HepG2 (cell line): ENCODE data around the gene RNF125. TPM values are rescaled to one million over a fixed set of nuclear protein-coding genes. Genes with fewer than 3 reads are reported as not detected.

Source experiments
- CEBPG ChIP-seq: IDR thresholded peaks from 2 replicates; pipeline ENCODE4 v1.6.1; 2016
- HMGA1 ChIP-seq: sonication (generic); formaldehyde crosslinking; conservative IDR thresholded peaks from 2 replicates; pipeline ENCODE4 v1.4.0; 2020; ENCODE audit warnings: missing genetic modification reagents
- MIER2 ChIP-seq: IDR thresholded peaks from 2 replicates; pipeline ENCODE4 v1.6.1; 2016; ENCODE audit warnings: missing biosample characterization, missing genetic modification reagents
- MIER3 ChIP-seq: IDR thresholded peaks from 2 replicates; pipeline ENCODE4 v1.6.1; 2016; ENCODE audit warnings: missing compliant biosample characterization, borderline replicate concordance
- PHF5A ChIP-seq: IDR thresholded peaks from one replicate; pipeline ENCODE4 v1.6.1; 2018; ENCODE audit warnings: low read depth, missing genetic modification reagents; ENCODE audit not compliant: unreplicated experiment
- RELA ChIP-seq: sonication (generic); formaldehyde crosslinking; IDR thresholded peaks from 2 replicates; pipeline ENCODE4 v1.4.0; 2020; ENCODE audit warnings: missing genetic modification reagents
- RFXAP ChIP-seq: sonication (generic); formaldehyde crosslinking; IDR thresholded peaks from 2 replicates; pipeline ENCODE4 v1.4.0; 2020; ENCODE audit warnings: missing genetic modification reagents, borderline replicate concordance
- RXRB ChIP-seq: IDR thresholded peaks from 2 replicates; pipeline ENCODE4 v1.6.1; 2016; ENCODE audit warnings: borderline replicate concordance, missing genetic modification reagents, missing compliant biosample characterization
- SETDB1 ChIP-seq: sonication (generic); formaldehyde crosslinking; IDR thresholded peaks from 2 replicates; pipeline ENCODE4 v1.5.1; 2020; ENCODE audit warnings: missing genetic modification reagents, mild to moderate bottlenecking, borderline replicate concordance
- SOX6 ChIP-seq, 2 experiments: fragments of 450-650 bp in 1 of 2; sonication (generic) in 1 of 2; formaldehyde crosslinking in 1 of 2; IDR thresholded peaks; 2 replicates each; pipeline versions ENCODE4 v1.4.0 to v1.6.1; 2017 to 2020; ENCODE audit warnings: antibody characterized with exemption in 1 of 2, mild to moderate bottlenecking in 1 of 2, missing genetic modification reagents in 1 of 2
- ZFP37 ChIP-seq: sonication (generic); formaldehyde crosslinking; IDR thresholded peaks from 2 replicates; pipeline ENCODE4 v1.4.0; 2020; ENCODE audit warnings: missing genetic modification reagents, borderline replicate concordance
- ZNF160 ChIP-seq: sonication (generic); formaldehyde crosslinking; IDR thresholded peaks from 2 replicates; pipeline ENCODE4 v1.8.0; 2022; ENCODE audit warnings: mild to moderate bottlenecking, inconsistent platforms, missing genetic modification reagents
- ZNF224 ChIP-seq: sonication (generic); formaldehyde crosslinking; IDR thresholded peaks from 2 replicates; pipeline ENCODE4 v1.5.0; 2020; ENCODE audit warnings: mild to moderate bottlenecking, missing genetic modification reagents
- ZNF333 ChIP-seq: sonication (generic); formaldehyde crosslinking; IDR thresholded peaks from 2 replicates; pipeline ENCODE4 v1.4.0; 2020; ENCODE audit warnings: mild to moderate bottlenecking, missing genetic modification reagents, borderline replicate concordance
- ZNF546 ChIP-seq: sonication (generic); formaldehyde crosslinking; conservative IDR thresholded peaks from 2 replicates; pipeline ENCODE4 v1.8.1; 2023; ENCODE audit warnings: mild to moderate bottlenecking, missing genetic modification reagents
- ZNF570 ChIP-seq: sonication (generic); formaldehyde crosslinking; IDR thresholded peaks from 2 replicates; pipeline ENCODE4 v1.4.0; 2020; ENCODE audit warnings: mild to moderate bottlenecking, missing genetic modification reagents, borderline replicate concordance
- ZSCAN29 ChIP-seq: sonication (generic); formaldehyde crosslinking; conservative IDR thresholded peaks from 2 replicates; pipeline ENCODE4 v1.4.0; 2020; ENCODE audit warnings: mild to moderate bottlenecking, missing genetic modification reagents
- polyA plus RNA-seq, 8 experiments: library from polyadenylated mRNA; depleted of rRNA in 3 of 8; stranded (reverse) in 7 of 8; unstranded in 1 of 8; fragments of >200 nt; fragmentation: Illumina TruSeq in 4 of 8; extraction: Trizol in 4 of 8; gene quantifications; 2 replicates each; pipeline versions ENCODE4 v1.2.1 to v1.2.3, GENCODE V29; 2011 to 2016; ENCODE audit warnings: low read depth in 4 of 8, missing spikeins in 1 of 8, mixed read lengths in 1 of 8; ENCODE audit not compliant: insufficient read depth in 1 of 8
- total RNA-seq, 5 experiments: library from RNA; depleted of rRNA; stranded (reverse); fragments of >200 nt; fragmentation: Illumina TruSeq; extraction: Trizol; gene quantifications; 2 replicates each; pipeline ENCODE4 v1.2.3, GENCODE V29; 2016; ENCODE audit warnings: low read depth in 1 of 5
- TF ChIP-seq, protein P1 (sequence below): sonication (generic); formaldehyde crosslinking; IDR thresholded peaks from 2 replicates; pipeline ENCODE4 v1.4.0; 2020; ENCODE audit warnings: missing genetic modification reagents
- TF ChIP-seq, protein P2 (sequence below): sonication (generic); formaldehyde crosslinking; IDR thresholded peaks from 2 replicates; pipeline ENCODE4 v1.5.0; 2020; ENCODE audit warnings: mild to moderate bottlenecking, missing genetic modification reagents, moderate library complexity
- TF ChIP-seq, protein P3 (sequence below): sonication (generic); formaldehyde crosslinking; IDR thresholded peaks from 2 replicates; pipeline ENCODE4 v1.5.0; 2020; ENCODE audit warnings: missing genetic modification reagents
- TF ChIP-seq, protein P4 (sequence below): sonication (generic); formaldehyde crosslinking; IDR thresholded peaks from 2 replicates; pipeline ENCODE4 v1.4.0; 2020; ENCODE audit warnings: missing genetic modification reagents
- TF ChIP-seq, protein P5 (sequence below): IDR thresholded peaks from 2 replicates; pipeline ENCODE4 v1.6.1; 2016; ENCODE audit warnings: low read depth, borderline replicate concordance

Gene RNF125
- total and polyA plus RNA-seq, 2 of the 13 experiments (the other 11 are each of a cell fraction or from before 2014, with no cell fraction given) = 0.58 to 1.8 TPM

DNA sequence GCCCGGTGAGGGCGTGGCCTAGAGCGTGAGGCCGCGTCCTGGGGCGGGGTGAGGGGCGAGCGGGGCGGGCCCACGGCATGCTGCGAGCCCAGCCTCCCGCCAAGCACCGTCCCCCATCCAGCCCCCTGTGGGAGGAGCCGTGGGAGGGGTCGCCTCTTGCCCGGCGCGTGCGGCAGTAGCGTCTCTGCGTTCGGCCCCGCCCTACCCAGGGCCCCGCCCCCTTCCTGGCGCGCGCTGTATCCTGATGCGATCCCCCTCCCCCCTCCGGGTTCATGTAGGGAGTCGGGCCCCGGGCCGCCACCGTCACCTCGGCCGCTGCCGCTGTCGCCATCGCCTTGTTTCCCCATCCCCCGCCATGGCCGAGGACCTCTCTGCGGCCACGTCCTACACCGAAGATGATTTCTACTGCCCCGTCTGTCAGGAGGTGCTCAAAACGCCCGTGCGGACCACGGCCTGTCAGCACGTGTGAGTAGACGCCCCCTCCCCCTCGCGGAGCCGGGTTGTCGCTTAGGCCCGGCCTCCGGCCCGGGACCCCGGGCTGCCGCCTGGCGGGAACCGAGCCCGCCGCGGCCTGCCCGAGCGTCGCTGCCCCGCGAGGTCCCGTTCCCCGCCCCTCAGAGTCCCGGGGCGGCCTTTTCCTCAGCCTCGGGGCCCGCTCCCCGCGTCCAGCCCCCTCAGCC is 73.9 kb downstream of the RNF125 start (continued):
- no peak for TF ChIP-seq ZSCAN29 (CRISPR knock-in tag)
- no peak for TF ChIP-seq ZFP37 (CRISPR knock-in tag)
- TF ChIP-seq PHF5A (CRISPR knock-in tag) = no peak
- peak; percentile 50; the same call in 1 of the 2 replicates for TF ChIP-seq ZNF160 (CRISPR knock-in tag)
- TF ChIP-seq RXRB (CRISPR knock-in tag) = no peak
- no peak for TF ChIP-seq HMGA1
- TF ChIP-seq ZNF224 = no peak
- TF ChIP-seq, protein P1, sequence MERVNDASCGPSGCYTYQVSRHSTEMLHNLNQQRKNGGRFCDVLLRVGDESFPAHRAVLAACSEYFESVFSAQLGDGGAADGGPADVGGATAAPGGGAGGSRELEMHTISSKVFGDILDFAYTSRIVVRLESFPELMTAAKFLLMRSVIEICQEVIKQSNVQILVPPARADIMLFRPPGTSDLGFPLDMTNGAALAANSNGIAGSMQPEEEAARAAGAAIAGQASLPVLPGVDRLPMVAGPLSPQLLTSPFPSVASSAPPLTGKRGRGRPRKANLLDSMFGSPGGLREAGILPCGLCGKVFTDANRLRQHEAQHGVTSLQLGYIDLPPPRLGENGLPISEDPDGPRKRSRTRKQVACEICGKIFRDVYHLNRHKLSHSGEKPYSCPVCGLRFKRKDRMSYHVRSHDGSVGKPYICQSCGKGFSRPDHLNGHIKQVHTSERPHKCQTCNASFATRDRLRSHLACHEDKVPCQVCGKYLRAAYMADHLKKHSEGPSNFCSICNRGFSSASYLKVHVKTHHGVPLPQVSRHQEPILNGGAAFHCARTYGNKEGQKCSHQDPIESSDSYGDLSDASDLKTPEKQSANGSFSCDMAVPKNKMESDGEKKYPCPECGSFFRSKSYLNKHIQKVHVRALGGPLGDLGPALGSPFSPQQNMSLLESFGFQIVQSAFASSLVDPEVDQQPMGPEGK (CRISPR knock-in tag) = peak; percentile 83; the same call in 1 of the 2 replicates
- TF ChIP-seq ZNF546 (CRISPR knock-in tag) = no peak
- TF ChIP-seq, protein P2, sequence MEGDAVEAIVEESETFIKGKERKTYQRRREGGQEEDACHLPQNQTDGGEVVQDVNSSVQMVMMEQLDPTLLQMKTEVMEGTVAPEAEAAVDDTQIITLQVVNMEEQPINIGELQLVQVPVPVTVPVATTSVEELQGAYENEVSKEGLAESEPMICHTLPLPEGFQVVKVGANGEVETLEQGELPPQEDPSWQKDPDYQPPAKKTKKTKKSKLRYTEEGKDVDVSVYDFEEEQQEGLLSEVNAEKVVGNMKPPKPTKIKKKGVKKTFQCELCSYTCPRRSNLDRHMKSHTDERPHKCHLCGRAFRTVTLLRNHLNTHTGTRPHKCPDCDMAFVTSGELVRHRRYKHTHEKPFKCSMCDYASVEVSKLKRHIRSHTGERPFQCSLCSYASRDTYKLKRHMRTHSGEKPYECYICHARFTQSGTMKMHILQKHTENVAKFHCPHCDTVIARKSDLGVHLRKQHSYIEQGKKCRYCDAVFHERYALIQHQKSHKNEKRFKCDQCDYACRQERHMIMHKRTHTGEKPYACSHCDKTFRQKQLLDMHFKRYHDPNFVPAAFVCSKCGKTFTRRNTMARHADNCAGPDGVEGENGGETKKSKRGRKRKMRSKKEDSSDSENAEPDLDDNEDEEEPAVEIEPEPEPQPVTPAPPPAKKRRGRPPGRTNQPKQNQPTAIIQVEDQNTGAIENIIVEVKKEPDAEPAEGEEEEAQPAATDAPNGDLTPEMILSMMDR (CRISPR knock-in tag) = no peak
- TF ChIP-seq, protein P3, sequence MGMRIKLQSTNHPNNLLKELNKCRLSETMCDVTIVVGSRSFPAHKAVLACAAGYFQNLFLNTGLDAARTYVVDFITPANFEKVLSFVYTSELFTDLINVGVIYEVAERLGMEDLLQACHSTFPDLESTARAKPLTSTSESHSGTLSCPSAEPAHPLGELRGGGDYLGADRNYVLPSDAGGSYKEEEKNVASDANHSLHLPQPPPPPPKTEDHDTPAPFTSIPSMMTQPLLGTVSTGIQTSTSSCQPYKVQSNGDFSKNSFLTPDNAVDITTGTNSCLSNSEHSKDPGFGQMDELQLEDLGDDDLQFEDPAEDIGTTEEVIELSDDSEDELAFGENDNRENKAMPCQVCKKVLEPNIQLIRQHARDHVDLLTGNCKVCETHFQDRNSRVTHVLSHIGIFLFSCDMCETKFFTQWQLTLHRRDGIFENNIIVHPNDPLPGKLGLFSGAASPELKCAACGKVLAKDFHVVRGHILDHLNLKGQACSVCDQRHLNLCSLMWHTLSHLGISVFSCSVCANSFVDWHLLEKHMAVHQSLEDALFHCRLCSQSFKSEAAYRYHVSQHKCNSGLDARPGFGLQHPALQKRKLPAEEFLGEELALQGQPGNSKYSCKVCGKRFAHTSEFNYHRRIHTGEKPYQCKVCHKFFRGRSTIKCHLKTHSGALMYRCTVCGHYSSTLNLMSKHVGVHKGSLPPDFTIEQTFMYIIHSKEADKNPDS (CRISPR knock-in tag) = 0 out of 2 replicates have a peak, but pooled peaks have one; percentile 35
- no peak for TF ChIP-seq RELA (CRISPR knock-in tag)
- TF ChIP-seq SETDB1 (CRISPR knock-in tag) = no peak
- TF ChIP-seq MIER2 (CRISPR knock-in tag) = no peak
- no peak for TF ChIP-seq ZNF333 (CRISPR knock-in tag)
- TF ChIP-seq CEBPG = no peak
- TF ChIP-seq ZNF570 (CRISPR knock-in tag) = no peak
- no peak for TF ChIP-seq SOX6 (IDR thresholded peaks at IDR 0.05)
- TF ChIP-seq SOX6 (CRISPR knock-in tag; IDR thresholded peaks at IDR 0.05) = no peak
- TF ChIP-seq, protein P4, sequence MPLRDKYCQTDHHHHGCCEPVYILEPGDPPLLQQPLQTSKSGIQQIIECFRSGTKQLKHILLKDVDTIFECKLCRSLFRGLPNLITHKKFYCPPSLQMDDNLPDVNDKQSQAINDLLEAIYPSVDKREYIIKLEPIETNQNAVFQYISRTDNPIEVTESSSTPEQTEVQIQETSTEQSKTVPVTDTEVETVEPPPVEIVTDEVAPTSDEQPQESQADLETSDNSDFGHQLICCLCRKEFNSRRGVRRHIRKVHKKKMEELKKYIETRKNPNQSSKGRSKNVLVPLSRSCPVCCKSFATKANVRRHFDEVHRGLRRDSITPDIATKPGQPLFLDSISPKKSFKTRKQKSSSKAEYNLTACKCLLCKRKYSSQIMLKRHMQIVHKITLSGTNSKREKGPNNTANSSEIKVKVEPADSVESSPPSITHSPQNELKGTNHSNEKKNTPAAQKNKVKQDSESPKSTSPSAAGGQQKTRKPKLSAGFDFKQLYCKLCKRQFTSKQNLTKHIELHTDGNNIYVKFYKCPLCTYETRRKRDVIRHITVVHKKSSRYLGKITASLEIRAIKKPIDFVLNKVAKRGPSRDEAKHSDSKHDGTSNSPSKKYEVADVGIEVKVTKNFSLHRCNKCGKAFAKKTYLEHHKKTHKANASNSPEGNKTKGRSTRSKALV = peak; percentile 10; the same call in 1 of the 2 replicates
- TF ChIP-seq, protein P5, sequence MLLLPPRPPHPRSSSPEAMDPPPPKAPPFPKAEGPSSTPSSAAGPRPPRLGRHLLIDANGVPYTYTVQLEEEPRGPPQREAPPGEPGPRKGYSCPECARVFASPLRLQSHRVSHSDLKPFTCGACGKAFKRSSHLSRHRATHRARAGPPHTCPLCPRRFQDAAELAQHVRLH (CRISPR knock-in tag) = peak; percentile 20; the same call in 1 of the 2 replicates
- TF ChIP-seq MIER3 = no peak
- TF ChIP-seq RFXAP (CRISPR knock-in tag) = no peak; the same call in 1 of the 2 replicates
